RPMI7951 (cell line): ENCODE data around the gene CACNG4. TPM values are rescaled to one million over a fixed set of nuclear protein-coding genes. Genes with fewer than 3 reads are reported as not detected.

Experiments used
- DNase-seq: peaks from one replicate; pipeline ENCODE4 v3.0.0-alpha.2; 2012; ENCODE audit warnings: low read depth
- total RNA-seq: library from RNA; depleted of rRNA; stranded (reverse); fragments of >200 nt; shearing (Covaris generic); gene quantifications from 2 replicates; pipeline ENCODE4 v1.2.3, GENCODE V29; 2014

The CACNG4 gene
- total RNA-seq, 1 experiment from 2014 or later: 0.12 TPM

- no peak for DNase-seq
Measured at GRCh38 chr17:67043283-67043682, 78.8 kb downstream of the CACNG4 start.

- DNase-seq: no peak
Measured at GRCh38 chr17:67044016-67044772, 79.7 kb downstream of the CACNG4 start, which contains the start of gene CACNG1. CACNG1 (plus strand) TSS chr17:67044554; CDS start chr17:67044661, 107 bp downstream.

GRCh38 chr17:67044940-67045339, 80.4 kb downstream of the CACNG4 start:
- DNase-seq: no peak

- DNase-seq: no peak
Measured at GRCh38 chr17:67046398-67046797, 81.9 kb downstream of the CACNG4 start.

GRCh38 chr17:67047382-67047781, 82.9 kb downstream of the CACNG4 start:
- DNase-seq: no peak

- DNase-seq: no peak
Measured at GRCh38 chr17:67049025-67049739, 84.7 kb downstream of the CACNG4 start.

GRCh38 chr17:67050066-67050465, 85.6 kb downstream of the CACNG4 start:
- no peak for DNase-seq

GRCh38 chr17:67050471-67051154, 86.1 kb downstream of the CACNG4 start:
- DNase-seq: no peak

- no peak for DNase-seq
Measured at GRCh38 chr17:67051155-67051538, 86.6 kb downstream of the CACNG4 start.

GRCh38 chr17:67051837-67052236, 87.3 kb downstream of the CACNG4 start:
- no peak for DNase-seq

GRCh38 chr17:67052720-67053437, 88.4 kb downstream of the CACNG4 start:
- no peak for DNase-seq

- DNase-seq: no peak
Measured at GRCh38 chr17:67053438-67054000, 89.0 kb downstream of the CACNG4 start.

GRCh38 chr17:67054011-67054591, 89.6 kb downstream of the CACNG4 start:
- no peak for DNase-seq

- no peak for DNase-seq
Measured at GRCh38 chr17:67054608-67055007, 90.1 kb downstream of the CACNG4 start.

GRCh38 chr17:67055041-67055443, 90.5 kb downstream of the CACNG4 start:
- DNase-seq: no peak

- DNase-seq: no peak
Measured at GRCh38 chr17:67055811-67056745, 91.6 kb downstream of the CACNG4 start.

- DNase-seq: no peak
Measured at GRCh38 chr17:67056746-67057490, 92.4 kb downstream of the CACNG4 start.

GRCh38 chr17:67058036-67058435, 93.5 kb downstream of the CACNG4 start:
- no peak for DNase-seq

- DNase-seq: no peak
Measured at GRCh38 chr17:67059372-67059771, 94.9 kb downstream of the CACNG4 start.
